M059J (cell line): ENCODE results near the gene PHTF1. TPM values are rescaled to one million over a fixed set of nuclear protein-coding genes. Genes with fewer than 3 reads are reported as not detected.

Experiments used
- DNase-seq: peaks from one replicate; pipeline ENCODE4 v3.0.0-alpha.2; 2012; ENCODE audit warnings: low read depth
- total RNA-seq: library from RNA; depleted of rRNA; stranded (reverse); fragments of >200 nt; shearing (Covaris generic); gene quantifications from 2 replicates; pipeline ENCODE4 v1.2.3, GENCODE V29; 2014; rRNA removed

PHTF1 gene
- total RNA-seq, 1 experiment from 2014 or later: 77.3 TPM

- no peak for DNase-seq
These were observed 93.2 kb downstream of the PHTF1 start for GRCh38 chr1:113666126-113666525.

GRCh38 chr1:113665071-113665470 lies 94.2 kb downstream of the PHTF1 start:
- DNase-seq: no peak

- DNase-seq: no peak
These were observed 95.9 kb downstream of the PHTF1 start for GRCh38 chr1:113663165-113663951.

- DNase-seq: peak; percentile 23
These were observed 97.2 kb downstream of the PHTF1 start for GRCh38 chr1:113662101-113662500.

GRCh38 chr1:113660088-113660487 lies 99.2 kb downstream of the PHTF1 start:
- peak; percentile 39 for DNase-seq

- DNase-seq: no peak
These were observed 99.7 kb downstream of the PHTF1 start for GRCh38 chr1:113659556-113659955.

GRCh38 chr1:113659035-113659434 lies 100.3 kb downstream of the PHTF1 start:
- DNase-seq: peak; percentile 40

GRCh38 chr1:113657556-113658063 lies 101.7 kb downstream of the PHTF1 start:
- DNase-seq: no peak

GRCh38 chr1:113657126-113657525 lies 102.2 kb downstream of the PHTF1 start:
- no peak for DNase-seq

- no peak for DNase-seq
These were observed 104.4 kb downstream of the PHTF1 start for GRCh38 chr1:113654883-113655282.

GRCh38 chr1:113653741-113654140 lies 105.5 kb downstream of the PHTF1 start:
- no peak for DNase-seq

- peak; percentile 15 for DNase-seq
These were observed 106.5 kb downstream of the PHTF1 start for GRCh38 chr1:113652771-113653170.

GRCh38 chr1:113648478-113648877 lies 110.8 kb downstream of the PHTF1 start:
- DNase-seq: no peak

GRCh38 chr1:113647164-113647563 lies 112.1 kb downstream of the PHTF1 start:
- DNase-seq: peak; percentile 38

Other genes with a start within 250 kb of the PHTF1 start
- gene RSBN1, start 53.0 kb upstream of the PHTF1 start, total RNA-seq: 7.5 and 12.4 TPM in 2 replicates
- 1.7 and 1.9 TPM in 2 replicates for gene PTPN22, start 112.2 kb upstream of the PHTF1 start, total RNA-seq
- not detected in 2 replicates for gene BCL2L15, start 128.1 kb upstream of the PHTF1 start, total RNA-seq
- 17.9 and 18.9 TPM in 2 replicates for gene AP4B1, start 145.3 kb upstream of the PHTF1 start, total RNA-seq
- gene DCLRE1B, start 145.8 kb upstream of the PHTF1 start, total RNA-seq: 16.9 and 19.2 TPM in 2 replicates
- gene HIPK1, start 169.8 kb upstream of the PHTF1 start, total RNA-seq: 26.2 and 34.9 TPM in 2 replicates
- 2.2 and 5.2 TPM in 2 replicates for gene OLFML3, start 220.0 kb upstream of the PHTF1 start, total RNA-seq